Thyroid gland (tissue), 4 donors: ENCODE results near the gene MACF1.

Source experiments
- POLR2A ChIP-seq, 2 donors: fragments of 450-650 bp; IDR thresholded peaks; one replicate each; pipeline ENCODE4 v1.6.1; 2017; ENCODE audit warnings: antibody characterized with exemption in 2 of 2, mild to moderate bottlenecking in 2 of 2, moderate library complexity in 1 of 2
- TF ChIP-seq, protein P1 (sequence below), 6 experiments: fragments of 200-600 bp in 3 of 6; fragments of 450-650 bp in 3 of 6; sonication (generic) in 3 of 6; IDR thresholded peaks; one replicate each; pipeline ENCODE4 v1.5.1; 2016 to 2019; ENCODE audit warnings: antibody characterized with exemption in 6 of 6, mild to moderate bottlenecking in 2 of 6, inconsistent platforms in 1 of 6, moderate library complexity in 1 of 6

DNA sequence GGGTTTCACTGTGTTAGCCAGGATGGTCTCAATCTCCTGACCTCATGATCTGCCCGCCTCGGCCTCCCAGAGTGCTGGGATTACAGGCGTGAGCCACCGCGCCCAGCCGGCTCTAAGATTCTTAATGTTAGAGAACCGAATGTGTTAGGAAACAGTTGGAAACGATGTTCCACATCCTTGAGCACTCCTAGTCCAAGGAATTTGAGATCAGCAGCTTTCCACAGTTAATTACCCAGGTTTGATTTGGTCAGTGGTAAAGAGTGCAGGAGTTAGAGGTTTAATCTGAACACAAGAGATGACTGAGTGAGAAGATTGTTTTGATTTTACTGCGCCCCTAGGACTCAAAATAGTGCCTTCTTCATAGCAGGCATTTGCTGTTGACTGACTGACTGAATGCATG is 211.1 kb downstream of the MACF1 start:
- TF ChIP-seq, protein P1, sequence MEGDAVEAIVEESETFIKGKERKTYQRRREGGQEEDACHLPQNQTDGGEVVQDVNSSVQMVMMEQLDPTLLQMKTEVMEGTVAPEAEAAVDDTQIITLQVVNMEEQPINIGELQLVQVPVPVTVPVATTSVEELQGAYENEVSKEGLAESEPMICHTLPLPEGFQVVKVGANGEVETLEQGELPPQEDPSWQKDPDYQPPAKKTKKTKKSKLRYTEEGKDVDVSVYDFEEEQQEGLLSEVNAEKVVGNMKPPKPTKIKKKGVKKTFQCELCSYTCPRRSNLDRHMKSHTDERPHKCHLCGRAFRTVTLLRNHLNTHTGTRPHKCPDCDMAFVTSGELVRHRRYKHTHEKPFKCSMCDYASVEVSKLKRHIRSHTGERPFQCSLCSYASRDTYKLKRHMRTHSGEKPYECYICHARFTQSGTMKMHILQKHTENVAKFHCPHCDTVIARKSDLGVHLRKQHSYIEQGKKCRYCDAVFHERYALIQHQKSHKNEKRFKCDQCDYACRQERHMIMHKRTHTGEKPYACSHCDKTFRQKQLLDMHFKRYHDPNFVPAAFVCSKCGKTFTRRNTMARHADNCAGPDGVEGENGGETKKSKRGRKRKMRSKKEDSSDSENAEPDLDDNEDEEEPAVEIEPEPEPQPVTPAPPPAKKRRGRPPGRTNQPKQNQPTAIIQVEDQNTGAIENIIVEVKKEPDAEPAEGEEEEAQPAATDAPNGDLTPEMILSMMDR (IDR thresholded peaks at IDR 0.05) = no peak
- TF ChIP-seq POLR2A (IDR thresholded peaks at IDR 0.05) = no peak
